Stomach (tissue), 4 donors: Measurements from ENCODE around the gene PIGX.
"Not testable (repeated sequence)": the region's sequence is repeated elsewhere in the genome, so short reads cannot be mapped to it uniquely, and the experiment has no call there.

ENCODE experiments used
- EP300 ChIP-seq: sonication (generic); formaldehyde crosslinking; IDR thresholded peaks from one replicate; pipeline ENCODE4 v1.6.1; 2017; ENCODE audit warnings: antibody characterized with exemption
- POLR2A ChIP-seq, 4 donors: fragments of 450-650 bp; IDR thresholded peaks; one replicate each; pipeline ENCODE4 v1.6.1; 2016; ENCODE audit warnings: antibody characterized with exemption in 4 of 4, control low read depth in 2 of 4, mild to moderate bottlenecking in 1 of 4, moderate library complexity in 1 of 4
- POLR2AphosphoS5 ChIP-seq, 3 donors: sonication (generic); formaldehyde crosslinking; IDR thresholded peaks; one replicate each; pipeline ENCODE4 v1.6.1; 2016; ENCODE audit warnings: antibody characterized with exemption in 3 of 3
- TF ChIP-seq, protein P1 (sequence below), 7 experiments: fragments of 450-650 bp in 4 of 7; fragments of 200-600 bp in 3 of 7; sonication (generic) in 3 of 7; IDR thresholded peaks; one replicate each; pipeline ENCODE4 v1.5.1; 2016 to 2019; ENCODE audit warnings: antibody characterized with exemption in 7 of 7, control low read depth in 2 of 7, mild to moderate bottlenecking in 1 of 7

DNA sequence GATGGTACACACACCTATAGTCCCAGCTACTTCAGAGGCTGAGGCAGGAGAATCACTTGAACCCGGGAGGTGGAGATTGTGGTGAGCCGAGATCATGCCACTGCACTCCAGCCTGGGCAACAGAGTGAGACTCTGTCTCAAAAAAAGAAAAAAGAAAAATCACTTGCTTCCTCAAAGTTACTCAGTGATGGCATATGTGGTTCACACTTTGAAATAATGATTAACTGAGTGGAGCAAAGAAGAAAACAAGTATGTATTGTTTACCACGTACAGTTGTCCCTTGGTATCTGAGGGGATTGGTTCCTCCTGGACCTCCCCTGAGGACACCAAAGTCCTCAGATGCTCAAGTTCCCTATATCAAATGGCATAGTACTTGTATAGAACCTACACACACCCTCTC lies 5.0 kb downstream of the PIGX start:
- not testable (repeated sequence) for TF ChIP-seq EP300; POLR2A (IDR thresholded peaks at IDR 0.05); POLR2AphosphoS5 (IDR thresholded peaks at IDR 0.05)
- TF ChIP-seq, protein P1, sequence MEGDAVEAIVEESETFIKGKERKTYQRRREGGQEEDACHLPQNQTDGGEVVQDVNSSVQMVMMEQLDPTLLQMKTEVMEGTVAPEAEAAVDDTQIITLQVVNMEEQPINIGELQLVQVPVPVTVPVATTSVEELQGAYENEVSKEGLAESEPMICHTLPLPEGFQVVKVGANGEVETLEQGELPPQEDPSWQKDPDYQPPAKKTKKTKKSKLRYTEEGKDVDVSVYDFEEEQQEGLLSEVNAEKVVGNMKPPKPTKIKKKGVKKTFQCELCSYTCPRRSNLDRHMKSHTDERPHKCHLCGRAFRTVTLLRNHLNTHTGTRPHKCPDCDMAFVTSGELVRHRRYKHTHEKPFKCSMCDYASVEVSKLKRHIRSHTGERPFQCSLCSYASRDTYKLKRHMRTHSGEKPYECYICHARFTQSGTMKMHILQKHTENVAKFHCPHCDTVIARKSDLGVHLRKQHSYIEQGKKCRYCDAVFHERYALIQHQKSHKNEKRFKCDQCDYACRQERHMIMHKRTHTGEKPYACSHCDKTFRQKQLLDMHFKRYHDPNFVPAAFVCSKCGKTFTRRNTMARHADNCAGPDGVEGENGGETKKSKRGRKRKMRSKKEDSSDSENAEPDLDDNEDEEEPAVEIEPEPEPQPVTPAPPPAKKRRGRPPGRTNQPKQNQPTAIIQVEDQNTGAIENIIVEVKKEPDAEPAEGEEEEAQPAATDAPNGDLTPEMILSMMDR (IDR thresholded peaks at IDR 0.05): not testable (repeated sequence)
